ENCODE measurements around the gene MAP4K5.

MAP4K5 gene

GRCh38 chr14:50476134-50476533 is 56.2 kb downstream of the MAP4K5 start:
- no peak for DNase-seq

GRCh38 chr14:50475460-50475859 is 56.9 kb downstream of the MAP4K5 start:
- no peak for DNase-seq

GRCh38 chr14:50471838-50472465 is 60.4 kb downstream of the MAP4K5 start:
- no peak for DNase-seq

GRCh38 chr14:50469982-50470381 is 62.4 kb downstream of the MAP4K5 start:
- DNase-seq: no peak

GRCh38 chr14:50462111-50462510 is 70.3 kb downstream of the MAP4K5 start:
- DNase-seq: no peak

GRCh38 chr14:50453869-50454268 is 78.5 kb downstream of the MAP4K5 start:
- no peak for DNase-seq

GRCh38 chr14:50452979-50453705 is 79.2 kb downstream of the MAP4K5 start:
- DNase-seq: peak; percentile 80

GRCh38 chr14:50452296-50452695 is 80.1 kb downstream of the MAP4K5 start:
- no peak for DNase-seq

- no peak for DNase-seq
These were observed 80.5 kb downstream of the MAP4K5 start for GRCh38 chr14:50451854-50452253.

- peak; percentile 4 for DNase-seq
These were observed 84.9 kb downstream of the MAP4K5 start for GRCh38 chr14:50447461-50447860.

- DNase-seq: no peak
These were observed 97.8 kb downstream of the MAP4K5 start for GRCh38 chr14:50434528-50434927.

GRCh38 chr14:50432131-50432530 is 100.2 kb downstream of the MAP4K5 start:
- DNase-seq: no peak

- DNase-seq: peak; percentile 88
These were observed 106.6 kb downstream of the MAP4K5 start for GRCh38 chr14:50425816-50426215.

GRCh38 chr14:50425105-50425504 is 107.3 kb downstream of the MAP4K5 start:
- DNase-seq: no peak

GRCh38 chr14:50423529-50423928 is 108.8 kb downstream of the MAP4K5 start:
- no peak for DNase-seq

GRCh38 chr14:50421499-50421898 is 110.9 kb downstream of the MAP4K5 start:
- DNase-seq: no peak

- peak; percentile 19 for DNase-seq
These were observed 114.5 kb downstream of the MAP4K5 start for GRCh38 chr14:50417853-50418252.

- DNase-seq: peak; percentile 78
These were observed 121.4 kb downstream of the MAP4K5 start for GRCh38 chr14:50410921-50411320.

GRCh38 chr14:50410071-50410470 is 122.3 kb downstream of the MAP4K5 start:
- DNase-seq: no peak

GRCh38 chr14:50407111-50407812 is 125.1 kb downstream of the MAP4K5 start:
- DNase-seq: peak; percentile 78

- DNase-seq: peak; percentile 11
These were observed 128.9 kb downstream of the MAP4K5 start for GRCh38 chr14:50403419-50403818.

- DNase-seq: no peak
These were observed 129.4 kb downstream of the MAP4K5 start for GRCh38 chr14:50402965-50403364.

- DNase-seq: no peak
These were observed 131.9 kb downstream of the MAP4K5 start for GRCh38 chr14:50400461-50400860.
